Testis (tissue), 3 donors: ENCODE results near the gene BLOC1S2. TPM values are rescaled to one million over a fixed set of nuclear protein-coding genes. Genes with fewer than 3 reads are reported as not detected.

Experiments used
- DNase-seq: peaks from one replicate; pipeline ENCODE4 v3.0.0-alpha.2; 2019
- H3K27ac ChIP-seq, 2 donors: fragments of 200-600 bp; sonication (generic); one replicate each; pipeline ENCODE4 v1.5.1; 2019
- H3K27me3 ChIP-seq: fragments of 200-600 bp; sonication (generic); one replicate; pipeline ENCODE4 v1.5.1; 2019
- H3K36me3 ChIP-seq: fragments of 200-600 bp; sonication (generic); one replicate; pipeline ENCODE4 v1.5.1; 2017; ENCODE audit warnings: low read depth; ENCODE audit errors: missing control alignments
- H3K4me1 ChIP-seq: fragments of 200-600 bp; sonication (generic); one replicate; pipeline ENCODE4 v1.5.1; 2019
- H3K4me3 ChIP-seq, 2 donors: fragments of 200-600 bp; sonication (generic); one replicate each; pipeline ENCODE4 v1.5.1; 2017 to 2019
- H3K9me3 ChIP-seq: fragments of 200-600 bp; sonication (generic); one replicate; pipeline ENCODE4 v1.5.1; 2017
- POLR2A ChIP-seq: fragments of 450-650 bp; IDR thresholded peaks from one replicate; pipeline ENCODE4 v1.6.1; 2017; ENCODE audit warnings: antibody characterized with exemption, mild to moderate bottlenecking, moderate library complexity
- WGBS, 2 donors: methylation state at CpG; one replicate each; pipeline ENCODE4 v1.1.5; 2018; 5-methylcytosine and 5-hydroxymethylcytosine counted together
- intact Hi-C: fragments of 100-400 bp; cut with DNase I; formaldehyde crosslinking; loops from one replicate; pipeline ENCODE4 v1.15.1; 2023; ENCODE audit warnings: low total_unique reads
- polyA plus RNA-seq: library from polyadenylated mRNA; stranded (reverse); fragments of 350-450 nt; fragmentation: Illumina TruSeq; extraction: RNeasy Lipid Tissue Mini Kit (QIAGEN cat#74804); gene quantifications from one replicate; pipeline ENCODE4 v1.2.3, GENCODE V29; 2014; ENCODE audit warnings: low read depth, low replicate concordance; ENCODE audit not compliant: insufficient read depth
- total RNA-seq, 2 donors: library from RNA; depleted of rRNA; stranded (reverse); fragments of >200 nt; gene quantifications; one replicate each; pipeline ENCODE4 v1.2.3, GENCODE V29; 2016
- TF ChIP-seq, protein P1 (sequence below), 3 experiments: fragments of 450-650 bp in 2 of 3; fragments of 200-600 bp in 1 of 3; sonication (generic) in 1 of 3; IDR thresholded peaks; one replicate each; pipeline ENCODE4 v1.5.1; 2016 to 2019; ENCODE audit warnings: antibody characterized with exemption in 3 of 3, mild to moderate bottlenecking in 2 of 3, moderate library complexity in 1 of 3

BLOC1S2 gene
- total and polyA plus RNA-seq, 3 donors from 2014 or later: 23.3 to 49.2 (median 35.5) TPM

DNA sequence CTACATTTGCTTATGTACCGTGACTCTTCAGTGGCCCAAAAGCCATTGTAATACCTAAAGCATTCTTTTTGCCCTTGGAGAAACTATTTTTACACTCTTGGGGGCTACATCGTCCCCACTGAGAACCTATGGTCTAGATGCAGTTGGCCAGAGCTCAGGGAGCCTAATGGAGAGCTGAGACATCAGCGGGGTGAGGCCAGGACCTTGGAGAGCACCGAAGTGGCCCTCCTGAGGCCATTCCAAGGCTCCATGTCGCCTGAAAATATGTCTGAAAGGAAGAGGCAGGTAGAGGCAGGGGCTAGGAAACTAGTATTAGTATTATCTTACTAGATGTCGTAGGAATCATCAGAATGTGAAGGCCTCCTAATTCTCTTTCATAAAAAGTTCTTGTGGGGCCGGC, 38.7 kb upstream of the BLOC1S2 start:
- H3K4me1 ChIP-seq: no peaks in the 10 kb centered on the region
- no peaks in the 10 kb centered on the region for H3K9me3 ChIP-seq
- no peaks in the 10 kb centered on the region for H3K36me3 ChIP-seq
- H3K4me3 ChIP-seq: no peak overlapping the region
- WGBS, 2 donors: 57 to 59% methylated on average over 7 of the region's 7 CpGs
- H3K27me3 ChIP-seq: no peaks in the 10 kb centered on the region
- H3K27ac ChIP-seq: no peak overlapping the region
- DNase-seq: no peak
- intact Hi-C loops: no loop called here
- TF ChIP-seq, protein P1, sequence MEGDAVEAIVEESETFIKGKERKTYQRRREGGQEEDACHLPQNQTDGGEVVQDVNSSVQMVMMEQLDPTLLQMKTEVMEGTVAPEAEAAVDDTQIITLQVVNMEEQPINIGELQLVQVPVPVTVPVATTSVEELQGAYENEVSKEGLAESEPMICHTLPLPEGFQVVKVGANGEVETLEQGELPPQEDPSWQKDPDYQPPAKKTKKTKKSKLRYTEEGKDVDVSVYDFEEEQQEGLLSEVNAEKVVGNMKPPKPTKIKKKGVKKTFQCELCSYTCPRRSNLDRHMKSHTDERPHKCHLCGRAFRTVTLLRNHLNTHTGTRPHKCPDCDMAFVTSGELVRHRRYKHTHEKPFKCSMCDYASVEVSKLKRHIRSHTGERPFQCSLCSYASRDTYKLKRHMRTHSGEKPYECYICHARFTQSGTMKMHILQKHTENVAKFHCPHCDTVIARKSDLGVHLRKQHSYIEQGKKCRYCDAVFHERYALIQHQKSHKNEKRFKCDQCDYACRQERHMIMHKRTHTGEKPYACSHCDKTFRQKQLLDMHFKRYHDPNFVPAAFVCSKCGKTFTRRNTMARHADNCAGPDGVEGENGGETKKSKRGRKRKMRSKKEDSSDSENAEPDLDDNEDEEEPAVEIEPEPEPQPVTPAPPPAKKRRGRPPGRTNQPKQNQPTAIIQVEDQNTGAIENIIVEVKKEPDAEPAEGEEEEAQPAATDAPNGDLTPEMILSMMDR (IDR thresholded peaks at IDR 0.05): no peak
- no peak for TF ChIP-seq POLR2A

DNA sequence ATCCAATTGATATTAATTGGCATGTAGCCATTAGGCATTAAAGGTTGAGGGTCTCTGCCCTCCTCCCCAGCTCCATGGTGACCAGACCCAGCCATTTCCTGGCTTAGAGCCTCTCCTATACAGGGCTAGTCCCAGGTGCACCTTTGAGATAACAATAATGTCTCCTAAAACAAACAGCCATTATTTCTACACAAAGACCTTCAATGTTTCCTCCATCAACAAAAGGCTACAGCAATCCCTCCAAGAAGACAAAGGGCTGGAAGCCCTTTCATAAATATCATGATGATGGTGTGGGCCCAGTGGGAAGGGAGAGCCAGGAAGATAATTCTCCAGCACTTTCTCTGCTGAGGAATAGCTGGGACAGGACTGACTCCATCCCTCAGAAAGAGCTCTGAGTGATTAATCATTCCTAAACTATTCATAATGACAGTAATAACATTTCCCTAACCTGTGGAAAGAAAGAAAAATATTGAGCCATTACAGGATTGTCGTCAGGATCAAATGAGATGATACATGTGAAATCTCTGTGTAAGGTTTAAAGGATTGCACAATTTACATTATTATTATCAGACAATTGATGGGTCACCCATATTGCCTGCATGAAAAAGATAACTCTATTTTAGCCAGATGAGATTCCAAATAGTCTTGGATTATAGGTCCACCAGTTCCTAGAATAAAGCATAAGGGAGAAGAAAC, 33.4 kb upstream of the BLOC1S2 start:
- TF ChIP-seq, protein P1 (IDR thresholded peaks at IDR 0.05): no peak
- TF ChIP-seq POLR2A: no peak

DNA sequence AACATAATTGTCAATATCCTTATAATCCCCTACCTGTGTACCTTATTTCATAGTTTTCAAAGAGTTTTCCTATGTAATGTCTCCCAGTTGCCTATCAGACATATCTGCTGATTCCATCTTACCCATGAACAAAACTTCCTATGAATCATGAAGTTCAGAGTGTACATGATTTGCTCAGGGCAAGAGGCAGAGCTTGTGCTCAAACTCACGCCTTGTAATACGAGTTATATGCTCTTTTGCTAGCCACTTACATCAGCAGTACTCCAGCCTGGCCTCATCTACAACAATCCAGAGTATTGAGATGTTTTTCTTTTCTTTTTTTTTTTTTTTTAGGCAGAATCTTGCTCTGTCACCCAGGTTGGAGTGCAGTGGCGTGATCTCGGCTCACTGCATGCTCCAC, 31.7 kb upstream of the BLOC1S2 start:
- TF ChIP-seq POLR2A: no peak
- TF ChIP-seq, protein P1 (IDR thresholded peaks at IDR 0.05): no peak
- no peaks in the 10 kb centered on the region for H3K4me1 ChIP-seq
- no peaks in the 10 kb centered on the region for H3K36me3 ChIP-seq
- no peak for DNase-seq
- no peak overlapping the region for H3K4me3 ChIP-seq
- intact Hi-C loops: no loop called here
- H3K9me3 ChIP-seq: no peaks in the 10 kb centered on the region
- 91% methylated on average over 4 of the region's 4 CpGs for WGBS, 2 donors
- H3K27me3 ChIP-seq: no peaks in the 10 kb centered on the region
- H3K27ac ChIP-seq: no peak overlapping the region

More for the DNA sequence above, 33.4 kb upstream of the BLOC1S2 start:
- H3K27ac ChIP-seq: no peak overlapping the region
- H3K4me3 ChIP-seq: no peak overlapping the region
- H3K36me3 ChIP-seq: no peaks in the 10 kb centered on the region
- no peaks in the 10 kb centered on the region for H3K9me3 ChIP-seq
- DNase-seq: no peak
- no peaks in the 10 kb centered on the region for H3K27me3 ChIP-seq
- intact Hi-C loops: no loop called here
- H3K4me1 ChIP-seq: no peaks in the 10 kb centered on the region
- WGBS, 2 donors: 59 to 67% methylated on average over 1 of the region's 1 CpG

GRCh38 chr10:100315615-100316014, 29.1 kb upstream of the BLOC1S2 start:
- TF ChIP-seq, protein P1 (IDR thresholded peaks at IDR 0.05): no peak
- no peak for TF ChIP-seq POLR2A
- Histone ChIP-seq H3K4me3 (no peak overlapping the region), H3K27ac (no peak overlapping the region), H3K36me3 (no peaks in the 10 kb centered on the region), H3K9me3 (no peaks in the 10 kb centered on the region), H3K27me3 (no peaks in the 10 kb centered on the region), H3K4me1 (no peaks in the 10 kb centered on the region)
- intact Hi-C loops: no loop called here
- 79 to 80% methylated on average over 4 of the region's 4 CpGs for WGBS, 2 donors
- DNase-seq: no peak

GRCh38 chr10:100311298-100311697, 24.8 kb upstream of the BLOC1S2 start:
- intact Hi-C loops: no loop called here
- 80 to 85% methylated on average over 4 of the region's 4 CpGs for WGBS, 2 donors
- H3K27me3 ChIP-seq: no peaks in the 10 kb centered on the region
- TF ChIP-seq, protein P1 (IDR thresholded peaks at IDR 0.05): no peak
- TF ChIP-seq POLR2A: no peak
- no peaks in the 10 kb centered on the region for H3K4me1 ChIP-seq
- H3K27ac ChIP-seq: no peak overlapping the region
- DNase-seq: no peak
- no peak overlapping the region for H3K4me3 ChIP-seq
- H3K36me3 ChIP-seq: no peaks in the 10 kb centered on the region
- H3K9me3 ChIP-seq: no peaks in the 10 kb centered on the region
